SK-N-SH (cell line): ENCODE data around the gene LRRC46. TPM values are rescaled to one million over a fixed set of nuclear protein-coding genes. Genes with fewer than 3 reads are reported as not detected.
A peak's percentile ranks its signal among the peaks of the same experiment; 100 is the strongest.

Experiments used
- CTCF ChIA-PET: fragments of 300-600, 350-600 bp; formaldehyde crosslinking; extraction: SDS; loops from one replicate; lab custom pipeline; 2021; lab: Yijun Ruan, JAX
- POLR2A ChIA-PET: fragments of 350-600 bp; sonication (Branson Sonifier 250); formaldehyde crosslinking; extraction: SDS; loops from one replicate; lab custom pipeline; 2020; ENCODE audit warnings: antibody characterized with exemption, inconsistent platforms; lab: Yijun Ruan, JAX
- DNase-seq: peaks from one replicate; pipeline ENCODE4 v3.0.0; 2012
- H2AFZ ChIP-seq: fragments of 200-600 bp; sonication (generic); 2 replicates; pipeline ENCODE4 v1.8.1; 2016; ENCODE audit warnings: antibody characterized with exemption, mild to moderate bottlenecking, low read depth
- H3F3A ChIP-seq: fragments of 200-600 bp; sonication (generic); replicated peaks from 2 replicates; pipeline ENCODE3; 2016; ENCODE audit warnings: antibody characterized with exemption, mild to moderate bottlenecking; ENCODE audit not compliant: insufficient read depth
- H3K27ac ChIP-seq, 2 experiments: fragments of 200-500 bp in 1 of 2; fragments of 200-600 bp in 1 of 2; sonication (Bioruptor generic) in 1 of 2; sonication (generic), shearing (Covaris generic) in 1 of 2; 2 replicates each; pipeline versions ENCODE4 v1.5.1 to v1.6.1; 2014 to 2016; ENCODE audit warnings: low read depth in 2 of 2, inconsistent platforms in 1 of 2, low read length in 1 of 2, mild to moderate bottlenecking in 1 of 2, mixed read lengths in 1 of 2
- H3K27me3 ChIP-seq: fragments of 200-600 bp; sonication (generic), shearing (Covaris generic); 2 replicates; pipeline ENCODE4 v1.6.1; 2016; ENCODE audit warnings: mixed run types; ENCODE audit not compliant: insufficient read depth
- H3K36me3 ChIP-seq, 2 experiments: fragments of 200-500 bp in 1 of 2; fragments of 200-600 bp in 1 of 2; sonication (Bioruptor generic) in 1 of 2; sonication (generic) in 1 of 2; replicated peaks in 1 of 2; 2 replicates each; pipeline versions ENCODE3 to v1.5.1; 2014 to 2016; ENCODE audit warnings: low read length in 1 of 2, mild to moderate bottlenecking in 1 of 2; ENCODE audit not compliant: insufficient read depth in 2 of 2, control insufficient read depth in 1 of 2
- H3K4me1 ChIP-seq, 2 experiments: fragments of 200-500 bp in 1 of 2; fragments of 200-600 bp in 1 of 2; sonication (Bioruptor generic) in 1 of 2; sonication (generic), shearing (Covaris generic) in 1 of 2; 2 replicates each; pipeline versions ENCODE4 v1.5.1 to v1.6.1; 2014 to 2016; ENCODE audit warnings: low read depth in 1 of 2, low read length in 1 of 2, mixed run types in 1 of 2; ENCODE audit not compliant: insufficient read depth in 2 of 2, control insufficient read depth in 1 of 2
- H3K4me2 ChIP-seq: fragments of 200-600 bp; sonication (generic), shearing (Covaris generic); 2 replicates; pipeline ENCODE4 v1.6.1; 2017; ENCODE audit warnings: mixed run types
- H3K4me3 ChIP-seq, 2 experiments: fragments of 200-500 bp in 1 of 2; fragments of 200-600 bp in 1 of 2; sonication (Bioruptor generic) in 1 of 2; sonication (generic), shearing (Covaris generic) in 1 of 2; 2 replicates each; pipeline versions ENCODE4 v1.5.1 to v1.8.1; 2014 to 2016; ENCODE audit warnings: low read depth in 2 of 2, inconsistent platforms in 1 of 2, low read length in 1 of 2, mild to moderate bottlenecking in 1 of 2, mixed read lengths in 1 of 2, moderate library complexity in 1 of 2
- H3K79me2 ChIP-seq: fragments of 200-600 bp; sonication (generic); 2 replicates; pipeline ENCODE4 v1.8.1; 2017; ENCODE audit warnings: mild to moderate bottlenecking; ENCODE audit not compliant: insufficient read depth
- H3K9ac ChIP-seq: fragments of 200-600 bp; sonication (generic); 2 replicates; pipeline ENCODE4 v1.6.1; 2017; ENCODE audit warnings: mixed run types
- H3K9me2 ChIP-seq: fragments of 200-600 bp; sonication (generic); 2 replicates; pipeline ENCODE4 v1.6.1; 2017; ENCODE audit warnings: mixed run types
- H3K9me3 ChIP-seq: fragments of 200-600 bp; sonication (generic); 2 replicates; pipeline ENCODE4 v1.6.1; 2017; ENCODE audit warnings: mixed run types, mild to moderate bottlenecking, moderate library complexity
- H4K20me1 ChIP-seq: fragments of 200-600 bp; sonication (generic); 2 replicates; pipeline ENCODE4 v1.6.1; 2017; ENCODE audit warnings: mild to moderate bottlenecking, mixed run types; ENCODE audit not compliant: insufficient read depth
- CTCF ChIP-seq: fragments of 200-600 bp; sonication (generic); IDR thresholded peaks from 2 replicates; pipeline ENCODE4 v1.6.1; 2017; ENCODE audit warnings: antibody characterized with exemption, mild to moderate bottlenecking, moderate library complexity
- ELF1 ChIP-seq: IDR thresholded peaks from 2 replicates; pipeline ENCODE4 v1.4.0; 2012
- EP300 ChIP-seq, 2 experiments: IDR thresholded peaks; 2 replicates each; pipeline versions ENCODE4 v1.4.0 to v1.6.1; 2012; ENCODE audit warnings: borderline replicate concordance in 1 of 2, low read depth in 1 of 2, low read length in 1 of 2
- EZH2phosphoT487 ChIP-seq: fragments of 200-600 bp; sonication (generic); IDR thresholded peaks from 2 replicates; pipeline ENCODE4 v1.6.1; 2017; ENCODE audit warnings: low read depth, mixed run types, mild to moderate bottlenecking, antibody characterized with exemption, moderate library complexity, borderline replicate concordance
- FOSL2 ChIP-seq: IDR thresholded peaks from 2 replicates; pipeline ENCODE4 v1.4.0; 2012; ENCODE audit warnings: low read depth, mild to moderate bottlenecking, moderate library complexity, borderline replicate concordance
- FOXM1 ChIP-seq: IDR thresholded peaks from 2 replicates; pipeline ENCODE4 v1.4.0; 2012; ENCODE audit warnings: low read depth, mild to moderate bottlenecking
- IRF3 ChIP-seq: fragments of 150-350 bp; IDR thresholded peaks from 2 replicates; pipeline ENCODE4 v1.6.1; 2016; ENCODE audit warnings: mild to moderate bottlenecking, low read depth, low read length
- JUND ChIP-seq: IDR thresholded peaks from 2 replicates; pipeline ENCODE4 v1.4.0; 2012
- MEF2A ChIP-seq: IDR thresholded peaks from 2 replicates; pipeline ENCODE4 v1.4.0; 2012; ENCODE audit warnings: low read depth, borderline replicate concordance
- NRF1 ChIP-seq: IDR thresholded peaks from 2 replicates; pipeline ENCODE4 v1.6.1; 2012; ENCODE audit warnings: low read depth, mild to moderate bottlenecking, low read length
- PBX3 ChIP-seq: IDR thresholded peaks from 2 replicates; pipeline ENCODE4; 2012
- POLR2AphosphoS5 ChIP-seq: IDR thresholded peaks from 2 replicates; pipeline ENCODE4 v1.6.1; 2012; ENCODE audit warnings: low read depth, low read length
- RCOR1 ChIP-seq: fragments of 150-350 bp; IDR thresholded peaks from 2 replicates; pipeline ENCODE4 v1.6.1; 2017; ENCODE audit warnings: antibody characterized with exemption, low read length
- RFX5 ChIP-seq: IDR thresholded peaks from 2 replicates; pipeline ENCODE4 v1.6.1; 2012; ENCODE audit warnings: mild to moderate bottlenecking, improper control_type of control experiment, low read length
- TAF1 ChIP-seq: IDR thresholded peaks from 2 replicates; pipeline ENCODE4 v1.6.1; 2012; ENCODE audit warnings: low read depth, mild to moderate bottlenecking, low read length, moderate library complexity, borderline replicate concordance
- TCF12 ChIP-seq: IDR thresholded peaks from 2 replicates; pipeline ENCODE4 v1.4.0; 2012
- TEAD4 ChIP-seq: IDR thresholded peaks from 2 replicates; pipeline ENCODE4 v1.4.0; 2012; ENCODE audit warnings: mild to moderate bottlenecking, borderline replicate concordance; ENCODE audit not compliant: insufficient read depth
- USF1 ChIP-seq: IDR thresholded peaks from 2 replicates; pipeline ENCODE4 v1.4.0; 2012; ENCODE audit warnings: low read depth, borderline replicate concordance
- WGBS: methylation state at CpG from one replicate; pipeline ENCODE4 v1.1.6; 2017; ENCODE audit warnings: low lambda C conversion rate; 5-methylcytosine and 5-hydroxymethylcytosine counted together
- polyA plus RNA-seq, 3 experiments: library from polyadenylated mRNA; depleted of rRNA; stranded (reverse); fragments of >200 nt; gene quantifications; 2 replicates each; pipeline ENCODE4 v1.2.3, GENCODE V29; 2012

Gene LRRC46
- polyA plus RNA-seq, 1 of the 3 experiments (the other 2 are of a cell fraction): 1.6 TPM

GRCh38 chr17:47808036-47808829 lies 23.2 kb upstream of the LRRC46 start:
- Histone ChIP-seq H4K20me1 (0 out of 2 replicates have a peak, but pooled peaks cover 6% of the 10 kb centered on the region), H3K4me1 (no peaks in the 10 kb centered on the region), H3K36me3 (peaks cover 7 to 46% of the 10 kb centered on the region in 2 experiments), H3K4me3 (no peak overlapping the region), H3K9me3 (no peaks in the 10 kb centered on the region)
- 85% methylated on average over 17 of the region's 20 CpGs for WGBS
- DNase-seq: peak; percentile 24
- POLR2A ChIA-PET: no interaction called here
- TF ChIP-seq MEF2A (no peak), EZH2phosphoT487 (no peak), RFX5 (no peak), POLR2AphosphoS5 (no peak), PBX3 (no peak), TAF1 (no peak), ELF1 (no peak), NRF1 (no peak), TEAD4 (no peak), FOXM1 (no peak), CTCF (no peak), TCF12 (no peak)
- TF ChIP-seq, all 33 proteins: peak for 0
- H3K4me2 ChIP-seq: no peak overlapping the region
- H3K27ac ChIP-seq: no peak overlapping the region
- no peaks in the 10 kb centered on the region for H3K79me2 ChIP-seq
- peaks cover 5% of the 10 kb centered on the region for H3F3A ChIP-seq
- H3K9me2 ChIP-seq: no peaks in the 10 kb centered on the region
- CTCF ChIA-PET: interaction anchor here (0.6 to 1.1 kb wide), 2 partner anchors 65 to 104 kb away, joined by 3 read pairs; no protein-coding TSS in a partner anchor
- no peak overlapping the region for H2AFZ ChIP-seq
- H3K9ac ChIP-seq: no peak overlapping the region
- H3K27me3 ChIP-seq: no peaks in the 10 kb centered on the region

- H3K4me2 ChIP-seq: no peak overlapping the region
- 90% methylated on average over 17 of the region's 22 CpGs for whole genome bisulfite sequencing
- H4K20me1 ChIP-seq: 0 out of 2 replicates have a peak, but pooled peaks cover 6% of the 10 kb centered on the region
- no peaks in the 10 kb centered on the region for H3K9me3 ChIP-seq
- H3K27me3 ChIP-seq: no peaks in the 10 kb centered on the region
- H3K9me2 ChIP-seq: no peaks in the 10 kb centered on the region
- H3K36me3 ChIP-seq: peaks cover 7 to 52% of the 10 kb centered on the region in 2 experiments
- H3K4me1 ChIP-seq: no peaks in the 10 kb centered on the region
- H2AFZ ChIP-seq: no peak overlapping the region
- no peaks in the 10 kb centered on the region for H3K79me2 ChIP-seq
- TF ChIP-seq EP300 (IDR thresholded peaks at IDR 0.05; ENCODE audit: borderline replicate concordance in 1 of 2, low read depth in 1 of 2, low read length in 1 of 2) (no peak), TAF1 (no peak), JUND (no peak), NRF1 (no peak), USF1 (no peak), IRF3 (no peak), RFX5 (no peak), FOSL2 (no peak), CTCF (no peak), MEF2A (no peak), RCOR1 (no peak), TEAD4 (no peak)
- CTCF ChIA-PET: interaction anchor here (0.6 to 1.1 kb wide), 2 partner anchors 66 to 105 kb away, joined by 3 read pairs; no protein-coding TSS in a partner anchor
- H3F3A ChIP-seq: peaks cover 5% of the 10 kb centered on the region
- POLR2A ChIA-PET: no interaction called here
- no peak overlapping the region for H3K27ac ChIP-seq
- no peak for DNase-seq
- H3K9ac ChIP-seq: no peak overlapping the region
- H3K4me3 ChIP-seq: no peak overlapping the region
Observed at GRCh38 chr17:47808830-47809480, 22.5 kb upstream of the LRRC46 start.
